Measurements from ENCODE around the gene TTC8. TPM values are rescaled to one million over a fixed set of nuclear protein-coding genes. Genes with fewer than 3 reads are reported as not detected.
A peak's percentile ranks its signal among the peaks of the same experiment; 100 is the strongest.

Gene TTC8
- total RNA-seq, 5 donors from 2014 or later (not counting 1 experiment from before 2014, with no cell fraction given) = 0.75 to 2.7 (median 2.1) TPM

DNA sequence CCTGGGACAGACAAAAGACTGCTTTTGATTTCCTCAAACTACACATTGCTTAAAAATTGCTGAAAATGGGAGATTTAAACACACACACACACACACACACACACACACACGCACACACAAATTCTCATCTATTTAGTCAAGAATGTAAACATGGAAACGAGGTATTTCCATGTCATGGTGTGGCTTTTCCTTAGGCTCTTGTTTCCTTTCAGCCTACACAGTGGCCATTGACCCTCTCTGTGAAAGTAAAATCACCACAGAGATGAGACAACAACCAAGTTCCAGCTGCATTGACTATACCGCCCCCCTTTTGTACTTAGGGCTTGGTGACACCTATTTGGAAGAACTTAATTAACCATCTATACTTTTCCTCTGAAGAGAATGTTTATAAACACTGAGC lies 41.9 kb downstream of the TTC8 start:
- ATAC-seq (replicated peaks in 1 of 4) = no peak
- Mint-ChIP-seq H3K36me3 (peaks cover 9% of the 10 kb centered on the region), H3K4me1 (no peaks in the 10 kb centered on the region), H3K27ac (no peak overlapping the region), H3K4me3 (no peak overlapping the region), H3K27me3 (no peaks in the 10 kb centered on the region), H3K9me3 (no peaks in the 10 kb centered on the region)
- ChIA-PET POLR2A (no interaction called here), CTCF (no interaction called here)
- Histone ChIP-seq H3K27ac (ENCODE audit: low read length) (no peak overlapping the region), H3K4me1 (ENCODE audit: control insufficient read depth in 1 of 2, extremely low read depth in 1 of 2, insufficient read depth in 2 of 2, low read length in 2 of 2) (no peaks in the 10 kb centered on the region), H3K4me3 (ENCODE audit: control insufficient read depth in 1 of 2, extremely low read depth in 1 of 2, low read length in 1 of 2) (no peak overlapping the region), H3K9me3 (no peaks in the 10 kb centered on the region), H3K27me3 (replicated peaks in 1 of 2; ENCODE audit: control insufficient read depth in 2 of 2, extremely low read depth in 1 of 2, insufficient read depth in 2 of 2, low read length in 1 of 2) (no peaks in the 10 kb centered on the region), H3K36me3 (ENCODE audit: control insufficient read depth in 2 of 2, extremely low read depth in 1 of 2, insufficient read depth in 1 of 2, low read length in 1 of 2) (no peaks in the 10 kb centered on the region)
- DNase-seq = no peak
- no CpG with 5 or more reads among the region's 3 CpGs for WGBS (ENCODE audit: insufficient coverage)

DNA sequence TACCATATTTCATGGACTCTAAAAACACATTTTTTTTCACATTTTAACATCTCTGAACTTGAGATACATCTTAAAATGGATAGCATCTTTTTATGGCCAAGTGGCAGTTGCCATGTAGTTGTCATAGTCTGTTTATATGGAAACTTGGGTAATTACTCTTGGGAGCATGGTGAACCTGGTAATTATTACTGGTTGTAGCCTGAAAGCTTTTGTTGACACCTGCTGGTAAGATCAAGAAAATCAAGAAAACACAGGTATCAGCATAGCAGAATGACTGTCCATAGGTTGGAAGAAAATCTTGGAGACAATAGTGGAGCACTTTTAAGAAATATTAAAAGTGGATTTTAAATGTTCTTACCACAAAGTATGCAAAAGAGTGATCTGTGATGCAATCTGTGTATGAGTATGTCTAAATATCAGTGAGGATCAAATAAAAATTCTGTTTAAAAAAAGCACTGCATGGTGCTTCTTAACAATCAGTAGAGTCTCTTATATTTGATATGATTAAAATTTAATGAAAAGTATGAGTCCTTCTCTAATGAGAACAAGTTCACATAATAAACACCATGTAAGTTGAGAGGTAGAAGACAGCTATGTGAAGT lies 44.2 kb downstream of the TTC8 start:
- peak in 1 of 35 experiments; percentile 32 for DNase-seq

DNA sequence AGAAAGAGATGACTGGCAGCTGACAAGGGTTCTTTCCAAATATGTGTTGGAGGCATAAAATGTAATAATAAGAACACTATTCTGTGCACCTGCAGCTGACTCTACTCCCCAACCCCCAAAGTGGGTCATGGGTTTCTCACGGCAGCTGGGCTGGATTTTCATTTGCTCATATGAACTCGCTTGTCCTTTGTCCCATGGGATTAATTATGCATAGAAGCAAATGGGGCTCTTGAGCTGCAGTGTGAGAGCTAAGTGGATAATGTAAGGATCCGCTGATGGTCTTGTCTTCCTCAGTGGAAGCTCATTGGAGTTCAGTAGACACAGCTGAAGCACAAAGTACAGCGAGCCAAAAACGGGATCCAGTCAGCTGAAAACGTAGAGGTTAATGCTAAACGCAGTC lies 46.3 kb downstream of the TTC8 start:
- ChIA-PET POLR2A (no interaction called here), CTCF (no interaction called here)
- Mint-ChIP-seq H3K4me3 (no peak overlapping the region), H3K9me3 (no peaks in the 10 kb centered on the region), H3K36me3 (peaks cover 9% of the 10 kb centered on the region), H3K27me3 (no peaks in the 10 kb centered on the region), H3K4me1 (no peaks in the 10 kb centered on the region), H3K27ac (no peak overlapping the region)
- H3K27me3 ChIP-seq (replicated peaks in 1 of 2; ENCODE audit: control insufficient read depth in 2 of 2, extremely low read depth in 1 of 2, insufficient read depth in 2 of 2, low read length in 1 of 2) = no peaks in the 10 kb centered on the region
- H3K27ac ChIP-seq (ENCODE audit: low read length) = no peak overlapping the region
- DNase-seq (no peak), ATAC-seq (replicated peaks in 1 of 4) (no peak)
- no peaks in the 10 kb centered on the region for H3K4me1 ChIP-seq (ENCODE audit: control insufficient read depth in 1 of 2, extremely low read depth in 1 of 2, insufficient read depth in 2 of 2, low read length in 2 of 2)
- H3K4me3 ChIP-seq (ENCODE audit: control insufficient read depth in 1 of 2, extremely low read depth in 1 of 2, low read length in 1 of 2) = no peak overlapping the region
- WGBS (ENCODE audit: insufficient coverage) = 82% methylated on average over 3 of the region's 7 CpGs
- no peaks in the 10 kb centered on the region for H3K36me3 ChIP-seq (ENCODE audit: control insufficient read depth in 2 of 2, extremely low read depth in 1 of 2, insufficient read depth in 1 of 2, low read length in 1 of 2)
- H3K9me3 ChIP-seq = no peaks in the 10 kb centered on the region

More for the DNA sequence above, 44.2 kb downstream of the TTC8 start:
- H3K4me3 ChIP-seq (ENCODE audit: control insufficient read depth in 1 of 2, extremely low read depth in 1 of 2, low read length in 1 of 2) = no peak overlapping the region
- Mint-ChIP-seq H3K4me1 (no peaks in the 10 kb centered on the region), H3K4me3 (no peak overlapping the region), H3K9me3 (no peaks in the 10 kb centered on the region), H3K27me3 (no peaks in the 10 kb centered on the region), H3K36me3 (peaks cover 9% of the 10 kb centered on the region), H3K27ac (no peak overlapping the region)
- no peaks in the 10 kb centered on the region for H3K36me3 ChIP-seq (ENCODE audit: control insufficient read depth in 2 of 2, extremely low read depth in 1 of 2, insufficient read depth in 1 of 2, low read length in 1 of 2)
- no peaks in the 10 kb centered on the region for H3K9me3 ChIP-seq
- H3K27ac ChIP-seq (ENCODE audit: low read length) = no peak overlapping the region
- ChIA-PET CTCF (interaction anchor here (0.7 to 2.9 kb wide), 4 partner anchors 201 to 1107 kb away, joined by 3 to 19 read pairs (median 6); no protein-coding TSS in a partner anchor), POLR2A (no interaction called here)
- no peaks in the 10 kb centered on the region for H3K27me3 ChIP-seq (replicated peaks in 1 of 2; ENCODE audit: control insufficient read depth in 2 of 2, extremely low read depth in 1 of 2, insufficient read depth in 2 of 2, low read length in 1 of 2)
- no peak for ATAC-seq (replicated peaks in 1 of 4)
- no peaks in the 10 kb centered on the region for H3K4me1 ChIP-seq (ENCODE audit: control insufficient read depth in 1 of 2, extremely low read depth in 1 of 2, insufficient read depth in 2 of 2, low read length in 2 of 2)

DNA sequence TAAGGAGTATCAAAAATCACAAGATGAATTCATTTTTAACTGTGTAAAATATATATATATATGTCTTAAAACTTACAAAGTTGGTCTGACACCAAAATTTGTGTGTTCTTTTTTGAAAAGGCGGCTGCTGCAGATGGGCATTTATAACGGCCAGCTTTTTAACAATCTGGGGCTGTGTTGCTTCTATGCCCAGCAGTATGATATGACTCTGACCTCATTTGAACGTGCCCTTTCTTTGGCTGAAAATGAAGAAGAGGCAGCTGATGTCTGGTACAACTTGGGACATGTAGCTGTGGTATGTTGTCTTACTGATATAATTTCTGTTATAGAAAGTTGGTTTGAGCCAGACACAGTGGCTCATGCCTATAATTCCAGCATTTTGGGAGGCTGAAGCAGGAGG lies 47.0 kb downstream of the TTC8 start:
- no peaks in the 10 kb centered on the region for H3K9me3 ChIP-seq
- no peak overlapping the region for H3K27ac ChIP-seq (ENCODE audit: low read length)
- no peaks in the 10 kb centered on the region for H3K36me3 ChIP-seq (ENCODE audit: control insufficient read depth in 2 of 2, extremely low read depth in 1 of 2, insufficient read depth in 1 of 2, low read length in 1 of 2)
- no peaks in the 10 kb centered on the region for H3K4me1 Mint-ChIP-seq
- H3K4me3 ChIP-seq (ENCODE audit: control insufficient read depth in 1 of 2, extremely low read depth in 1 of 2, low read length in 1 of 2) = no peak overlapping the region
- DNase-seq (no peak), ATAC-seq (replicated peaks in 1 of 4) (no peak)
- ChIA-PET CTCF (no interaction called here), POLR2A (no interaction called here)
- H3K9me3 Mint-ChIP-seq = no peaks in the 10 kb centered on the region
- H3K36me3 Mint-ChIP-seq = peaks cover 9% of the 10 kb centered on the region
- WGBS (ENCODE audit: insufficient coverage) = 100% methylated on average over 1 of the region's 3 CpGs
- no peak overlapping the region for H3K4me3 Mint-ChIP-seq
- no peaks in the 10 kb centered on the region for H3K4me1 ChIP-seq (ENCODE audit: control insufficient read depth in 1 of 2, extremely low read depth in 1 of 2, insufficient read depth in 2 of 2, low read length in 2 of 2)
- no peaks in the 10 kb centered on the region for H3K27me3 ChIP-seq (replicated peaks in 1 of 2; ENCODE audit: control insufficient read depth in 2 of 2, extremely low read depth in 1 of 2, insufficient read depth in 2 of 2, low read length in 1 of 2)
- no peak overlapping the region for H3K27ac Mint-ChIP-seq
- no peaks in the 10 kb centered on the region for H3K27me3 Mint-ChIP-seq

DNA sequence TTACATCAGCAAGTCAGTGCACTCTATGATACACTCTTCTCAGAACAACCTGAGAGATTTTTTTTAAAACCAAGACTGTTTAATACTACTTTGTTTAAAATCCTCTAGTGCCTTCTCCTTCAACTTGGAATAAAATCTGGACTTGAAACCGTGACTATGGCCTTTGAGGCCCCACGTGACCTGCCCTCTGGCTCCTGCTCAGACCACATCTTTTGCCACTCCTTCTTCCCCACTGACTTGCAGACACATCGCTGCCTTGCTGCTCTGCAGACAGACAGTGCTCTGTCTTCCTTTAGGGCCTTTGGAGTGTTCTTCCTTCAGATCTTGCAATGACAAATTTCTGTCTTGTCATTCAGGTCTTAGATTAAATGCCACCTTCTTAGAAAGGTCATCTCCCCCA lies 48.5 kb downstream of the TTC8 start:
- Mint-ChIP-seq H3K27ac (no peak overlapping the region), H3K4me1 (no peaks in the 10 kb centered on the region), H3K27me3 (no peaks in the 10 kb centered on the region), H3K36me3 (peaks cover 9% of the 10 kb centered on the region), H3K4me3 (no peak overlapping the region), H3K9me3 (no peaks in the 10 kb centered on the region)
- no peaks in the 10 kb centered on the region for H3K4me1 ChIP-seq (ENCODE audit: control insufficient read depth in 1 of 2, extremely low read depth in 1 of 2, insufficient read depth in 2 of 2, low read length in 2 of 2)
- no peaks in the 10 kb centered on the region for H3K27me3 ChIP-seq (replicated peaks in 1 of 2; ENCODE audit: control insufficient read depth in 2 of 2, extremely low read depth in 1 of 2, insufficient read depth in 2 of 2, low read length in 1 of 2)
- ChIA-PET CTCF (no interaction called here), POLR2A (no interaction called here)
- no peak for ATAC-seq (replicated peaks in 1 of 4)
- no peak overlapping the region for H3K4me3 ChIP-seq (ENCODE audit: control insufficient read depth in 1 of 2, extremely low read depth in 1 of 2, low read length in 1 of 2)
- 77% methylated on average over 3 of the region's 3 CpGs for WGBS (ENCODE audit: insufficient coverage)
- no peak for DNase-seq
- H3K9me3 ChIP-seq = no peaks in the 10 kb centered on the region
- H3K36me3 ChIP-seq (ENCODE audit: control insufficient read depth in 2 of 2, extremely low read depth in 1 of 2, insufficient read depth in 1 of 2, low read length in 1 of 2) = no peaks in the 10 kb centered on the region
- no peak overlapping the region for H3K27ac ChIP-seq (ENCODE audit: low read length)

DNA sequence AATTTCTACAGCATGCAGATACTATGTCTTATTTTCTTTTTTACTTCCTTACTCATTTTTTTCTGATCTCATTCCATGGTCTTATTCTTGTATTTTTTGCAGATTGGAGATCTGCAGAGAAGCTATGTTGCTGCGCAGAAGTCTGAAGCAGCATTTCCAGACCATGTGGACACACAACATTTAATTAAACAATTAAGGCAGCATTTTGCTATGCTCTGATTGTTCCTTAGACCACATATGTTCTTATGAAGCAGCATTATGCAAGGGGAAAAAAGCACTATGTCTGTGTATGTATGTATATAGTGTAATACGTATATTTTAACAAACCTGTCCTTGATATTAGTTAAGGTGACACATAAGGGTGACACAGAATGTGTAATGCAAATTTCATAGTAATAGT lies 52.7 kb downstream of the TTC8 start:
- Mint-ChIP-seq H3K27me3 (no peaks in the 10 kb centered on the region), H3K27ac (no peak overlapping the region), H3K4me3 (no peak overlapping the region), H3K36me3 (peaks cover 25% of the 10 kb centered on the region), H3K9me3 (peaks cover 4 to 14% (median 11%) of the 10 kb centered on the region in 3 donors), H3K4me1 (no peaks in the 10 kb centered on the region)
- H3K4me3 ChIP-seq (ENCODE audit: control insufficient read depth in 1 of 2, extremely low read depth in 1 of 2, low read length in 1 of 2) = no peak overlapping the region
- ChIA-PET POLR2A (no interaction called here), CTCF (no interaction called here)
- H3K27ac ChIP-seq (ENCODE audit: low read length) = no peak overlapping the region
- ATAC-seq (replicated peaks in 1 of 4) = no peak
- no CpG with 5 or more reads among the region's 2 CpGs for WGBS (ENCODE audit: insufficient coverage)
- no peaks in the 10 kb centered on the region for H3K36me3 ChIP-seq (ENCODE audit: control insufficient read depth in 2 of 2, extremely low read depth in 1 of 2, insufficient read depth in 1 of 2, low read length in 1 of 2)
- no peaks in the 10 kb centered on the region for H3K4me1 ChIP-seq (ENCODE audit: control insufficient read depth in 1 of 2, extremely low read depth in 1 of 2, insufficient read depth in 2 of 2, low read length in 2 of 2)
- no peak for DNase-seq
- H3K9me3 ChIP-seq = no peaks in the 10 kb centered on the region
- no peaks in the 10 kb centered on the region for H3K27me3 ChIP-seq (replicated peaks in 1 of 2; ENCODE audit: control insufficient read depth in 2 of 2, extremely low read depth in 1 of 2, insufficient read depth in 2 of 2, low read length in 1 of 2)

DNA sequence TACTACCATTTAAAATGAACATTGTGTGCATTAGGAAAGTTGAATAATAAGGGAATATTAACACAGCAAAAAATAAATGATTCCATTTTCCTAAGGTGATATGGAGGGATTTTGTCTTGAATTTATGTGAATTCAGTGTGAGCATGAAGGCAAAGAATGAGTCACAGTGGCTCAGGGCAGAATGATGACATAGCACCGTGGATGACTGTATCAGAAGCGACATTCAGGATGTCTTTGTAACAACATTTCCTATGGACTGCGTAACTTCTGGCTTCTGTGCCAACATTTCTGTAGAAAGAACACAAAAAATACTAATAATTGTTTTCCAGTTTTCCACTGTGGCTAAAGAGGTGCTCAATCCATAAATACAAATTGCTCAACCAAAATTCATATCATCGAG lies 54.6 kb downstream of the TTC8 start:
- no peaks in the 10 kb centered on the region for H3K4me1 Mint-ChIP-seq
- ATAC-seq (replicated peaks in 1 of 4) = no peak
- Histone ChIP-seq H3K27me3 (replicated peaks in 1 of 2; ENCODE audit: control insufficient read depth in 2 of 2, extremely low read depth in 1 of 2, insufficient read depth in 2 of 2, low read length in 1 of 2) (peaks cover 0 to under 1% of the 10 kb centered on the region in 2 experiments), H3K27ac (ENCODE audit: low read length) (no peak overlapping the region), H3K9me3 (no peaks in the 10 kb centered on the region), H3K36me3 (ENCODE audit: control insufficient read depth in 2 of 2, extremely low read depth in 1 of 2, insufficient read depth in 1 of 2, low read length in 1 of 2) (no peaks in the 10 kb centered on the region), H3K4me3 (ENCODE audit: control insufficient read depth in 1 of 2, extremely low read depth in 1 of 2, low read length in 1 of 2) (no peak overlapping the region), H3K4me1 (ENCODE audit: control insufficient read depth in 1 of 2, extremely low read depth in 1 of 2, insufficient read depth in 2 of 2, low read length in 2 of 2) (no peaks in the 10 kb centered on the region)
- ChIA-PET POLR2A (interaction anchor here in 1 of 2 donors (0.6 kb wide), 1 partner anchor 26 kb away, joined by 5 read pairs; no protein-coding TSS in a partner anchor), CTCF (no interaction called here)
- H3K4me3 Mint-ChIP-seq = no peak overlapping the region
- peaks cover 0 to 4% of the 10 kb centered on the region in 2 donors for H3K27me3 Mint-ChIP-seq
- peaks cover 31% of the 10 kb centered on the region for H3K36me3 Mint-ChIP-seq
- 100% methylated on average over 1 of the region's 4 CpGs for WGBS (ENCODE audit: insufficient coverage)
- H3K27ac Mint-ChIP-seq = no peak overlapping the region
- peaks cover 7 to 32% (median 21%) of the 10 kb centered on the region in 3 donors for H3K9me3 Mint-ChIP-seq
- DNase-seq = no peak
